Urinary bladder (tissue), 4 donors: ENCODE results near the gene APOA1. TPM values are rescaled to one million over a fixed set of nuclear protein-coding genes. Genes with fewer than 3 reads are reported as not detected.
"Not testable (repeated sequence)": the region's sequence is repeated elsewhere in the genome, so short reads cannot be mapped to it uniquely, and the experiment has no call there.

ENCODE experiments used
- DNase-seq: peaks from one replicate; pipeline ENCODE4 v3.0.0-alpha.2; 2015; ENCODE audit errors: extremely low spot score
- H3K27ac ChIP-seq: one replicate; pipeline ENCODE4 v1.5.1; 2013; ENCODE audit warnings: low read depth, mild to moderate bottlenecking, moderate library complexity
- H3K36me3 ChIP-seq: one replicate; pipeline ENCODE4 v1.6.1; 2013; ENCODE audit warnings: mild to moderate bottlenecking, moderate library complexity; ENCODE audit not compliant: insufficient read depth
- H3K4me1 ChIP-seq: one replicate; pipeline ENCODE4 v1.6.1; 2013; ENCODE audit warnings: mild to moderate bottlenecking, moderate library complexity; ENCODE audit not compliant: insufficient read depth
- H3K4me3 ChIP-seq: one replicate; pipeline ENCODE4 v1.5.1; 2013; ENCODE audit warnings: low read depth, low read length
- WGBS: extraction: QIAGEN DNeasy Blood & Tissue Kit; methylation state at CpG from one replicate; pipeline ENCODE4 v1.1.7; 2013; 5-methylcytosine and 5-hydroxymethylcytosine counted together
- polyA plus RNA-seq: library from polyadenylated mRNA; stranded (reverse); fragments of 200-250 nt; gene quantifications from one replicate; pipeline ENCODE4 v1.2.3, GENCODE V29; 2013
- total RNA-seq: library from RNA; depleted of rRNA; stranded (reverse); fragments of >200 nt; gene quantifications from one replicate; pipeline ENCODE4 v1.2.3, GENCODE V29; 2014
- donor health status: healthy with polysubstance abuse.
- donor health status: healthy.

APOA1 gene
- total and polyA plus RNA-seq, 2 donors: 1.1 to 5.2 TPM

DNA sequence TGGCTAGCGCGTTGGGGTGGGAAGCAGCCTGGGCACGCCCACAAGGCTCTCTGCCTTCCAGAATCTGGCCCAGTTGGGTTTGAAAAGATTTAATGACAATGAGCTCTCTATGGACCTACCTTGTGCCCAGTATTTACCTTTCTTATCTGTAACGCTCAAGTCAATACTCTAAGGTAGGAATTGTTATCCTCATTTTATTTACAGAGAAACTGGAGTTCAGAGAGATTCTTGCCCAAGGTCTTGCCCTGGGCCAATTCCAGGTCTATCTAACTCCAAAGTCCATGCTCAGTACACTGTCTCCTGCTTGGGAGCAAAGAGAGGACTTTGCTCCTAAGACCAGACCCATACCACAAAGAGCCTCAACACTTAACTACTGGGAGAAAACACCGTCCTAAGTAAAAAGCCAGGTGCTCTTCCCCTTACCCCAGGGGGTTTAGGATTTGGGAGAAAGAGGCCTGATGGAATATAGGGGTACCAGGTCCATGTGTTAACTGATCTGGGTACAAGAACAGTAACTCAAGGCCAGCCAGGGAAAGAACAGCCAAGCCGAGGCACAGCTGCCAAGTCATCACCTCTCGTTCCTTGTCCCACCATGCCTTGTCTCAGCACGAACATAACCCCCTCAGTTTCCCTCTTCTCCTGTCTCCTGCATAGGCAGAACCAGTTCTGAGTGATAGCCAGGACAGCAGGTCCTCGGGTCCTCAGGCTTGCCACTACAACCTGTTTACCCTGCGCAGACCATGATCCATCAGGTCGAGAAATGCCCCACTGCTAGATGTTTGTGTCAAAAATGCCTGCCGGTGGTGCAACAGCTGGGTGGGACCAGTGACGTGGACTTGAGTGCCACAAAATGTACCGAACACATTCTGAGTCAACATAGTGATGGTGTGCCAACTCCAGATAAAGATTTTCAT is 28.9 kb downstream of the APOA1 start:
- H3K36me3 ChIP-seq: no peaks in the 10 kb centered on the region
- 79% methylated on average over 14 of the region's 14 CpGs for WGBS
- no peak overlapping the region for H3K4me3 ChIP-seq
- H3K27ac ChIP-seq: no peak overlapping the region
- H3K4me1 ChIP-seq: no peaks in the 10 kb centered on the region
- no peak for DNase-seq

DNA sequence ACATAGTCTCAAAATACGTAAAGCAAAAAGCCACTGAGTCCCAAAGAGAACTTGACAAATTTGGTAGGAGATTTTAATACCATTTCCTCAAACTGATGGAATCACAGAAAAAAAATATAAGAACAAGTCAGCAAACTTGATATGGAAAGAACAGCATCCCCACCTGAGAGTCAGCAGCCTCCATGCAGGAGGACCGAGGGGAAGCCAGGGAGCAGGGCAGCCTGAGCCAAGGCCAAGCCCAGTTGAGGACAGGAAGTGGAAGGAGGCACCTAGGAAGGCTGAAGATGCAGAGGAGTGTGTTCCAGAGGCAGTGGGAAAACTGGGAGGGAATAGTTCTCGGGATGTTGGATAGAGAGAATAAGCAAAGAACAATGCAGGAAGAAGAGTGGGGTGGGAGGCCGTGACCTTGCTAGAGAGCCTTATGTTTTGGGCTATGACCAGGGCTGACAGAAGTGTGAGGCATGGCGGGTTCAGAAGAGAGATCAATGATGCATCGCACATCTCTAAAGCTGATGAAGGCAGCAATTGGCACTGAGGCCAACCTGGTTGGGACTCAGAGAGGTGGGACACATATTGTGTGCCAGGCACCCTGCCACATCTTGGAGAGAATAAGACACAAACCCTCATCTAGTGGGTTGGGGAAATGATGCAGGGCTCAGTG is 29.7 kb downstream of the APOA1 start:
- Histone ChIP-seq H3K36me3 (no peaks in the 10 kb centered on the region), H3K27ac (no peak overlapping the region), H3K4me1 (no peaks in the 10 kb centered on the region), H3K4me3 (no peak overlapping the region)
- 91% methylated on average over 6 of the region's 6 CpGs for WGBS
- DNase-seq: no peak

DNA sequence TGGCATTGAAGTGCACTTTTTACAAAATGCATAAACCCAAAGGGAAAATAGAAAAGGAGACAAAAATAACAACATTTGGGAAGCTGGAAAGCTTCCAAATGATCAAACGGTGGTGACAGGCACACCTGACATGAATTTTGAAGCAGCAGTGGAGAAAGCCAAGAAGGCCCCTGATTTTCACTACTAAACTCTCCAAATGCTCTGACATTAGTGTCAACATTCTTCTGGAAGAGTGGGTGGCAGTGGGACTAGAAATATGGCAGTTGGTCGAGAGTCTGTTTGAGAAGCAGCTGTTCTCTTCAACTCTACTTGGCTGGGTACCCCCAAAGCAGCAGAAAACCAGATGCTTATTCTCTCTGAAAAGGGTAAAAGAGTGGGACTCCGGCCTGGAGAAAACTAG is 33.4 kb downstream of the APOA1 start:
- Histone ChIP-seq H3K27ac (no peak overlapping the region), H3K4me3 (no peak overlapping the region), H3K36me3 (no peaks in the 10 kb centered on the region), H3K4me1 (no peaks in the 10 kb centered on the region)
- 57% methylated on average over 3 of the region's 3 CpGs for WGBS
- no peak for DNase-seq

DNA sequence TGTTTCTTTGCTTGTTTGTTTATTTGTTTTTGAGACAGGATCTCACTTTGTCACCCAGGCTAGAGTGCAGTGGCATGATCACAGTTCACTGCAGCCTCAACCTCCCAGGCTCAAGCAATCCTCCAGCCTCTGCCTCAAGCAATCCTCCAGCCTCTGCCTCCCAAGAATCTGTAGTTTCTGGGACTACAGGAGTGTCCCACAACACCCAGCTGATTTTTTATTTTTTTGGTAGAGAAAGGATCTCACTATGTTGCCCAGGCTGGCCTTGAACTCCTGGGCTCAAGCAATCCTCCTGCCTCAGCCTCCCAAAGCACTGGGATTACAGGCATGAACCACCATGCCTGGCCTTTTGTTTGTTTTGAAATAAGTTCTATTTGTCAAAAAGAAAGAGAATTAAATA is 35.8 kb downstream of the APOA1 start:
- H3K4me3 ChIP-seq, H3K36me3 ChIP-seq: not testable (repeated sequence)

DNA sequence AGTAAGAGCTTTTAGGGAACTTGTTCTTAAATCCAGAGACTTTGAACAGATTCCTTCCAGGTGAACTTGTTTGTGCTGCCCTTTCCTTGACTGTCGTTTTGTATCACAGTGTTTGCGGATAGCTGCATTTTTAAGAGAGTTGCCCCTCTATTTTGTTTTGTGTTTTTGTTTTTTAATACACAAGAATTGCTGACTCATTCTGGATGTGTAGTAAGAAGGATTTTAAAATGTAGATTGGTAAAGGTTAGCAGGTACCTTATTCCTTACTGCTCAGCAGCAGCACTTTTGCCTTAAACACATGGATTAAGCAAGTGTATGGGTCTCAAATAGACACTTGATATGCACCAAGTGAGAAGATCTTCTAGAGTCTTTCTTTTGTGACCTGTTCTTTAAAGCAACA is 36.8 kb downstream of the APOA1 start:
- Histone ChIP-seq H3K4me1 (no peaks in the 10 kb centered on the region), H3K4me3 (no peak overlapping the region), H3K36me3 (no peaks in the 10 kb centered on the region), H3K27ac (no peak overlapping the region)
- no peak for DNase-seq
- 92% methylated on average over 2 of the region's 2 CpGs for WGBS

More for the DNA sequence above, 35.8 kb downstream of the APOA1 start:
- H3K27ac ChIP-seq, H3K4me1 ChIP-seq, DNase-seq: not testable (repeated sequence)

DNA sequence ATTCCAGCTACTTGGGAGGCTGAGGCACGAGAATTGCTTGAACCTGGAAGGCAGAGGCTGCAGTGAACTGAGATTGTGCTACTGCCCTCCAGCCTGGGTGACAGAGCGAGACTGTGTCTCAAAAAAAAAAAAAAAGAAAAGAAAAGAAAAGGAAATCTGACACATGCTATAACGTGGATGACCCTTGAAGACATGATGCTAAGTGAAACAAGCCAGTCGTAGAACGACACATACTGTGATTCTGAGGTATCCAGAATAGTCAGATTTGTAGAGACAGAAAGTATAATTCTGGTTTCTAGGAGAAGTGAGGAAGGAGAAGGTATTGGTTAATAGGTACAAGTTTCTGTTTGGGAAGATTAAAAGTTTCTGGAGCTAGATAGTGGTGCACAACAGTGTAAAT is 39.1 kb downstream of the APOA1 start:
- WGBS: 81% methylated on average over 5 of the region's 5 CpGs
- Histone ChIP-seq H3K4me1 (no peaks in the 10 kb centered on the region), H3K36me3 (no peaks in the 10 kb centered on the region), H3K4me3 (no peak overlapping the region), H3K27ac (no peak overlapping the region)
- no peak for DNase-seq

DNA sequence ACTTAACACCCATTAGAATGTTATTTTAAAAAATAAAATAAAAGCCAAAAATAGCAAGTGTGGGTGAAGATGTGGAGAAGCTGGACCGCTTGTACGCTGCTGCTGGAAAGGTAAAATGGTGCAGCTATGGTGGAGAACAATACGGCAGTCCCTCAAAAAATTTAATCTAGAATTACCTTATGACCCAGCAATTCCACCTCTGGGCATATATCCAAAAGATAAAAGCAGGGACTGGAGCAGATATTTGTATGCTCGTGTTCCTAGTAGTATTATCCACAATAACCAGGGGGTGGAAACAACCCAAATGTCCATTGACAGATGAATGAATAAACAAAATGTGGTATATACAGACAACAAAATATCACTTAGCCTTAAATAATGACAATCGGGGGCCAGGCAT is 39.6 kb downstream of the APOA1 start:
- no peak for DNase-seq
- H3K27ac ChIP-seq: no peak overlapping the region
- no peaks in the 10 kb centered on the region for H3K4me1 ChIP-seq
- WGBS: 76% methylated on average over 5 of the region's 5 CpGs
- no peak overlapping the region for H3K4me3 ChIP-seq
- no peaks in the 10 kb centered on the region for H3K36me3 ChIP-seq

DNA sequence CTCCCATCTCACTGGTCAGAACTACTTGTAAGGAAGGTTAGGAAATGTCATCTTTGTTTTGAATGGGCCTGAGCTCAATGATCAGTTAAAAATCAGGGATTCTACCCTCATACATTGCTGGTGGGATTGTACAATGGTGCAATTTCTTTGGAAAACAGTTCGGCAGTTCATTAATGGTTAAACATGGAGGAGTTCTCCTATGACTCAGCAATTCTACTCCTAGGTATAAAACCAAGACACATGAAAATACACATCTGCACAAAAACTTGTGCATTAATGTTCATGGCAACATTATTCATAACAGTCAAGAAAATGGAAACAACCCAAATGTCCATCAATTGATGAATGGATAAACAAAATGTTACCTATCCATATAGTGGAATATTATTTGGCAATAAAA is 40.9 kb downstream of the APOA1 start:
- DNase-seq: no peak
- Histone ChIP-seq H3K4me1 (no peaks in the 10 kb centered on the region), H3K4me3 (no peak overlapping the region), H3K27ac (no peak overlapping the region), H3K36me3 (no peaks in the 10 kb centered on the region)
- 88% methylated on average over 1 of the region's 1 CpG for WGBS

DNA sequence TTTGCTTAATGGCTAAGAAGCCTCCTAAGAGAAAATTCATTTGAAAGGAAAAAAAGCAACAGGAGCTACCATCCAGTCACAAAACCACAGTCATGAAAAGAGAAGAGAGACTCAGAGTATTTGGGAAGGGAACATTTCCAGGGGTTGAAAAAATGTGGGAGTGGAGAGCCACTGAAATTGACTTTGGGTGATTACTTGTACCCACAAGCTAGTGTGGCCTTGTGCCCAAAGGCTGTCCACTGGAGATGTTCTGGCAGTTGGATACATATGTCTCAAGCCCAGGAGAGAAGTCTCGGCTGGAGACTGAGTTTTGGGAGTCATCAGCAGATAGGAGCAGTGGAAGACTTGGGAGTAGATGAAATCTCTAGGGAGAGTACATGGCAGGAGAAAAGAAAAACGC is 42.6 kb downstream of the APOA1 start:
- WGBS: 85% methylated on average over 2 of the region's 2 CpGs
- H3K4me3 ChIP-seq: no peak overlapping the region
- H3K27ac ChIP-seq: no peak overlapping the region

DNA sequence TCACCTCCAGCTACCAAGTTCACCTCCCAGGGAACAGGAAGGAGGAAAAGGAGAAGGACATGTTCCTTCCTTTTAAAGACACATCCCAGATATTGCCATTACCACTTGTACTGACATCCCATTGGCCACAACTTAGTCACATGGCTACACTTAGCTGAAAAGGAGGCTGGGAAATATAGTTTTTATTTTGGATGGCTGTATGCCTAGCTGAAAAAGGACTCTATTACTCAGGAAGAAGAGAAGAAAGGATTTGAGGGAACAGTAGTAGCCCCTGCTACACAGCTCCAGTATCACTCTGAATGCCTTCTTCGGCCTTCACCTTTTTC is 43.7 kb downstream of the APOA1 start:
- Histone ChIP-seq H3K27ac (no peak overlapping the region), H3K36me3 (no peaks in the 10 kb centered on the region), H3K4me1 (no peaks in the 10 kb centered on the region), H3K4me3 (no peak overlapping the region)
- DNase-seq: no peak
- WGBS: 98% methylated on average over 1 of the region's 1 CpG

More for the DNA sequence above, 42.6 kb downstream of the APOA1 start:
- no peaks in the 10 kb centered on the region for H3K4me1 ChIP-seq
- no peak for DNase-seq
- H3K36me3 ChIP-seq: no peaks in the 10 kb centered on the region

DNA sequence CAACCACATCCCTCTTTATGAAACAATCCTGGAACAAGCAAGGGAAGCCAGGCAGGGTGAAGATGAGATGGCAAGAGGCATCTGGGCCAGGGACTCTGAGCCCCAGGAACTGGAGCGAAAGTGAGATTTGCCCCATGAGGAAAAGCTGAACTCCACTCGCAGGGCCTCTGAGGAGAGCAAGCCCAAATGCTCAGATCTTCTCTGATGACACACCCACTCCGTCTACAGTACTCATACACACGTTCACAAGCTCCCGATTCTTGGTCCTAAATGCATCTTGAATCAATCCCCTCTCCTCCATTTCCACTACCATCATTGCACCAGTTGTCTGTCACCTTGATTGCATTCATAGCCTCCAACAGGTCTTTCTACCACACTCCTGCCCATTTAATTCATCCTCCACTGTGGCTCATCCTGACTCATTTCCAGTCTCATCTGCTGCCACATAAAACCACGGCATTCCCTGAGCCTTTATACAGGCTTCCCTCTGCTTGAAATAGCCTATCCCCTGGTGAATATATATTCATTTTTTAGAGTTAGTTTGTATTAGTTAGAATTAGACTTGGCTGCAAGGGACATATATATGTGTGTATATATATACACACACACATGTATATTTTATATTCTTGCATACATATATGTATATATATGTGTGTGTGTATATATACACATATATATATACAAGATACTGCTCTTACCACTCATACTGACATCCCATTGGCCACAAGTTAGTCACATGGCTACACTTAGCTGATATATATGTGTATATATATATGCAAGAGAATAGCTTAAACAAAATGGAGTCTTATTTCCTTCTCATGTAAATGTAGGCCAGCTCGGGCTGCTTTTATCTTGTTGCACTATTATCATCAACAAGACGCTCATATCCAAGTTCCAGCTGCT is 44.3 kb downstream of the APOA1 start:
- H3K4me3 ChIP-seq: no peak overlapping the region
- H3K27ac ChIP-seq: no peak overlapping the region
- WGBS: 80% methylated on average over 8 of the region's 8 CpGs
- H3K36me3 ChIP-seq: no peaks in the 10 kb centered on the region
- DNase-seq: no peak
- H3K4me1 ChIP-seq: no peaks in the 10 kb centered on the region

DNA sequence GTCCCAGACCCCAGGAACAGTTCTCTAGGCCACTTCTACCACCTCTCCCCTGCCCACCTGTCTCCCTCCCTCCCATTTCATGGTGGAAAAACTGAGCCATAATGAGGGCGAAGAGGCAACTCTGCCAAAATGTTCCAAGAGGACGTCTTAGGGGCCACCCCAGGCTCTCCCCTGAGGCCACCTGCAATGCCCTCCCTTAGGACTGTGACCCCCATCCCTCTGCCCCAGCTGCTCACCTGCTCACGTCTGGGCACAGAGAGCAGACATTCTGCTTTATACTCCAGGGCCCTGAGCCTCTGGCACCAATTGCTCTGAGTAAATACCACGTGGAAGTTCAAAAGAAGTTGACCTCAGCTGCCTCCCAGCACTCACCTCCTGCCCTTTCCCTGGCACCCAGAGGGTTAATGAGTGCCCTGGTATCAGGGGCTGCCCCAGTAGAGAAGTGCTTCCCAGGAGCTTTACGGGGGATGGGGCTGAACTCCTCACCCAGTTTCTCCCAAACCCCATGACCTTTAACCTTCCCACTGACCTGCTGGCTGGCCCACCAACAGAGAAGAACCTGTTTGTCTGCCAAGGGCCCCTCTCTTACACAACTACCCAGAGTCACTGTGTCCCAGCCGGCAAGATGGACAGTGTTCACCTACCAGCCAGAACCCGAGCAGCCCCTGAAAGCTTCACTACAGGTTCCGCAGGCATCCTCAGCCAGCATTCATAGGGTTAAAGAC is 45.1 kb downstream of the APOA1 start:
- Histone ChIP-seq H3K36me3 (no peaks in the 10 kb centered on the region), H3K4me1 (no peaks in the 10 kb centered on the region), H3K4me3 (no peak overlapping the region), H3K27ac (no peak overlapping the region)
- WGBS: 75% methylated on average over 8 of the region's 8 CpGs
- DNase-seq: no peak

DNA sequence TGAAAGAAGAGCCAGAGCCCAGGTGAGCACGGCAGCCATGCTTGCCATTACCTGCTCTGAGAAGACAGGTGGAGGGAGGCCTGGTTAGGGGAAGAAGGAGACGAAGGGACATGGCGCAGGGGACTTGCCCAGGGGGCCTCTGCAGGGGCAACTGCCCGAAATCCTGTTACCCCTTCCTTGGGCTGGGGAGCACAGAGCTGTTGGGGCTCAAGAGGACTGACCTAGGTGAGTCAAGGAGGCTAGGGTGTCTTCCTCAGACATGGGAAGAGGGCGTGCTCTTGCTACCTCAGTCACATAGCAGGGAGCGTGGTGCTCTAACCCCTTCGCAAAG is 45.6 kb downstream of the APOA1 start, which contains the start of gene APOA5:
APOA5 (minus strand) TSS at position 67 of the 331 bp plus-strand sequence; CDS start at position 48, 19 bp downstream.
- WGBS: 90% methylated on average over 7 of the region's 7 CpGs
- Histone ChIP-seq H3K4me1 (no peaks in the 10 kb centered on the region), H3K27ac (no peak within 1 kb of the TSS), H3K4me3 (no peak within 1 kb of the TSS), H3K36me3 (no peaks in the 10 kb centered on the region)
- DNase-seq: no peak
